Left cardiac atrium (tissue), 2 donors: Measurements from ENCODE around the gene PLD1. TPM values are rescaled to one million over a fixed set of nuclear protein-coding genes. Genes with fewer than 3 reads are reported as not detected.

Experiments
- total RNA-seq, 2 donors: library from RNA; stranded (reverse); fragmentation: NEBNext Ultra II Directional; extraction: Animal tissue kit (Norgen Biotek cat#: 25700); gene quantifications; one replicate each; pipeline ENCODE4 v1.2.1, GENCODE V29; 2021
- donor health status: DM: no; HTN: yes; CAD: no; lungs with severe emphysema.
- donor health status: DM: yes; HTN: yes; CAD: no.

The PLD1 gene
- total RNA-seq, 2 donors from 2014 or later = 57.1 to 67.8 TPM

Other genes starting within 250 kb of the PLD1 start
- not detected for gene TMEM212, start 32.9 kb upstream of the PLD1 start, total RNA-seq
- 10 to 100 TPM; 82.4 to 98.3 TPM for gene FNDC3B, start 229.1 kb upstream of the PLD1 start, total RNA-seq